ENCODE results near the gene KLHL29.

DNA sequence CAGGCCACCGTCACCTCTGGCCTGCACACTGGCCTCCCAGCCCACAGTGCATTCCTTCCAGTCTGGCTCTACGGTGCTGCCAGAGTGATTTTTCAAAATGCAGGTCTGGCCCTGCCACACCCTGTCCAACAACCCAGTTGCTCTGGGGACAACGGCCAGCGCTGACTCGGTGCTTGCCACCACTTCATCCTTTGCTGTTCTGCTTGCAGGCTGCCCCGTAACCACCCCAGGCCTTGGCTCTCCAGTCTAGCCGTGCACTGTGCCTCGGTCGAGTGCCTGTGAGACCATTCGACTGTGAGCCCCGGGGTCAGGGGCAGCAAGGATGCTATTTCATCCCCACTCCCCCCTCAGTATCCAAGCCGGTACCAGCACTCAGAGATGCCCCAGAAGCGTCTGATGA lies 262.6 kb downstream of the KLHL29 start:
- no peak for TF ChIP-seq CTCF (conservative IDR thresholded peaks at IDR 0.05)
- no peak for TF ChIP-seq EZH2 (IDR thresholded peaks at IDR 0.05; ENCODE audit: low read depth)
